Measurements from ENCODE around the gene NLGN4X.

The NLGN4X gene

DNA sequence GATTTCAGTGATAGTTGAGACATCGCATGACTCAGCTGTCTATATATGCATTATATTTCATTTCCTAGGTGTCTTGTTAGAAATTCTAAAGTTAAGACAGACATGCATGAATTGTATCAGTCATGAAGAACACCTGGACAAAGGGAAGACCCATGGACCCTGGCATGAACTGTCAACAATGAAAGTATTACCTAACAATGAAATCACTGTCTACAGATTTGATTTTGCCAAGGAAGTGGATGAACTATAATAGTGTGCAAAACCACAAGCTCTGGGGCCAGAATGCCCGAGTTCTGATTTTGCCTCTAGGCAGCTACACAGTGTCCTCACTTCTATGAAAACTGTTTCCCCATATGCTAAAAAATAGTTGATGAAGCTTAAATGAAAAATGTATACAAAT lies 386.1 kb downstream of the NLGN4X start:
- DNase-seq: no peak
